SK-N-SH (cell line): ENCODE data around the gene MACIR.

ENCODE experiments used
- EP300 ChIP-seq, 2 experiments: IDR thresholded peaks; 2 replicates each; pipeline versions ENCODE4 v1.4.0 to v1.6.1; 2012; ENCODE audit warnings: borderline replicate concordance in 1 of 2, low read depth in 1 of 2, low read length in 1 of 2
- TAF1 ChIP-seq: IDR thresholded peaks from 2 replicates; pipeline ENCODE4 v1.6.1; 2012; ENCODE audit warnings: low read depth, mild to moderate bottlenecking, low read length, moderate library complexity, borderline replicate concordance
- TEAD4 ChIP-seq: IDR thresholded peaks from 2 replicates; pipeline ENCODE4 v1.4.0; 2012; ENCODE audit warnings: mild to moderate bottlenecking, borderline replicate concordance; ENCODE audit not compliant: insufficient read depth
- TF ChIP-seq, protein P1 (sequence below): fragments of 200-600 bp; sonication (generic); IDR thresholded peaks from 2 replicates; pipeline ENCODE4 v1.6.1; 2017; ENCODE audit warnings: antibody characterized with exemption, mild to moderate bottlenecking, moderate library complexity

DNA sequence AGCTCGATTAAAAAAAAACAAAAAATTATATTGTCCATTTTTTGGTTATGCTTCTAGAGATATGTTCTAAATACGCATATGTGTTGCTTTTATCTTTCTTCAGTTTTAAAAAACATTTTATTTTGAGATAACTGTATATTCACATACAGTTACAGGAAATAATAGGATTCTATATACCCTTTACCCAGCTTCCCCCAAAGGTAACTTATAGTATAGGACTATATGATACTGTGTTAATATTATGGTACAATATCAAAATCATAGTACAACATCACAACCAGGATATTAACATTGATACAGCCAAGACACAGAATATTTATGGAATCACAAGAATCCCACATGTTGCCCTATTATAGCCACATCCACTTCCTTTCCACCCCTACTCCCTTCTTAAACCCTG is 9.5 kb upstream of the MACIR start:
- TF ChIP-seq, protein P1, sequence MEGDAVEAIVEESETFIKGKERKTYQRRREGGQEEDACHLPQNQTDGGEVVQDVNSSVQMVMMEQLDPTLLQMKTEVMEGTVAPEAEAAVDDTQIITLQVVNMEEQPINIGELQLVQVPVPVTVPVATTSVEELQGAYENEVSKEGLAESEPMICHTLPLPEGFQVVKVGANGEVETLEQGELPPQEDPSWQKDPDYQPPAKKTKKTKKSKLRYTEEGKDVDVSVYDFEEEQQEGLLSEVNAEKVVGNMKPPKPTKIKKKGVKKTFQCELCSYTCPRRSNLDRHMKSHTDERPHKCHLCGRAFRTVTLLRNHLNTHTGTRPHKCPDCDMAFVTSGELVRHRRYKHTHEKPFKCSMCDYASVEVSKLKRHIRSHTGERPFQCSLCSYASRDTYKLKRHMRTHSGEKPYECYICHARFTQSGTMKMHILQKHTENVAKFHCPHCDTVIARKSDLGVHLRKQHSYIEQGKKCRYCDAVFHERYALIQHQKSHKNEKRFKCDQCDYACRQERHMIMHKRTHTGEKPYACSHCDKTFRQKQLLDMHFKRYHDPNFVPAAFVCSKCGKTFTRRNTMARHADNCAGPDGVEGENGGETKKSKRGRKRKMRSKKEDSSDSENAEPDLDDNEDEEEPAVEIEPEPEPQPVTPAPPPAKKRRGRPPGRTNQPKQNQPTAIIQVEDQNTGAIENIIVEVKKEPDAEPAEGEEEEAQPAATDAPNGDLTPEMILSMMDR, result no peak
- TF ChIP-seq EP300 (IDR thresholded peaks at IDR 0.05; ENCODE audit: borderline replicate concordance in 1 of 2, low read depth in 1 of 2, low read length in 1 of 2) (no peak), TEAD4 (no peak), TAF1 (no peak)
